Breast epithelium (tissue), 4 donors: Measurements from ENCODE around the gene HELLS. TPM values are rescaled to one million over a fixed set of nuclear protein-coding genes. Genes with fewer than 3 reads are reported as not detected.
"Not testable (repeated sequence)": the region's sequence is repeated elsewhere in the genome, so short reads cannot be mapped to it uniquely, and the experiment has no call there.

Experiments used
- DNase-seq, 2 donors: peaks; one replicate each; pipeline ENCODE4 v3.0.0-alpha.2; 2019; ENCODE audit warnings: low spot score in 2 of 2
- H3K27ac ChIP-seq, 2 donors: fragments of 200-600 bp; sonication (generic) in 1 of 2; one replicate each; pipeline ENCODE4 v1.5.1; 2016 to 2019; ENCODE audit warnings: mild to moderate bottlenecking in 1 of 2
- H3K27me3 ChIP-seq, 2 donors: fragments of 200-600 bp; sonication (generic) in 1 of 2; one replicate each; pipeline versions ENCODE4 v1.5.1 to v1.6.0; 2017 to 2019; ENCODE audit warnings: control low read depth in 1 of 2, mild to moderate bottlenecking in 1 of 2
- H3K36me3 ChIP-seq: fragments of 200-600 bp; one replicate; pipeline ENCODE4 v1.5.1; 2019
- H3K4me1 ChIP-seq, 2 donors: fragments of 200-600 bp; sonication (generic); one replicate each; pipeline ENCODE4 v1.5.1; 2016 to 2019; ENCODE audit warnings: control low read depth in 1 of 2
- H3K4me3 ChIP-seq, 3 donors: fragments of 200-600 bp; sonication (generic); 1 replicate in 2 of 3; 2 replicates in 1 of 3; pipeline ENCODE4 v1.5.1; 2016 to 2019; ENCODE audit warnings: mild to moderate bottlenecking in 3 of 3, moderate library complexity in 2 of 3
- H3K9me3 ChIP-seq, 2 donors: fragments of 200-600 bp; sonication (generic) in 1 of 2; one replicate each; pipeline ENCODE4 v1.5.1; 2016 to 2019; ENCODE audit warnings: control low read depth in 1 of 2
- CTCF ChIP-seq, 3 donors: fragments of 450-650 bp; IDR thresholded peaks; one replicate each; pipeline ENCODE4 v1.5.1; 2016 to 2017; ENCODE audit warnings: antibody characterized with exemption in 3 of 3, mild to moderate bottlenecking in 3 of 3, moderate library complexity in 3 of 3
- POLR2A ChIP-seq: fragments of 450-650 bp; IDR thresholded peaks from one replicate; pipeline ENCODE4 v1.6.1; 2016; ENCODE audit warnings: antibody characterized with exemption, mild to moderate bottlenecking, moderate library complexity
- POLR2AphosphoS5 ChIP-seq, 3 donors: sonication (generic); formaldehyde crosslinking; IDR thresholded peaks; one replicate each; pipeline ENCODE4 v1.6.1; 2017; ENCODE audit warnings: antibody characterized with exemption in 3 of 3
- intact Hi-C: fragments of 100-400 bp; cut with DNase I; formaldehyde crosslinking; loops from one replicate; pipeline ENCODE4 v1.15.1; 2023; ENCODE audit warnings: low total_unique reads
- total RNA-seq, 3 donors: library from RNA; depleted of rRNA; stranded (reverse); fragments of >200 nt; gene quantifications; one replicate each; pipeline ENCODE4 v1.1.0, GENCODE V29; 2016

The HELLS gene
- total RNA-seq, 3 donors from 2014 or later, result 1.8 to 9.8 (median 7.5) TPM

- H3K4me1 ChIP-seq, result no peaks in the 10 kb centered on the region
- H3K27me3 ChIP-seq, result no peaks in the 10 kb centered on the region
- H3K36me3 ChIP-seq, result no peaks in the 10 kb centered on the region
- intact Hi-C loops, result no loop called here
- TF ChIP-seq CTCF (IDR thresholded peaks at IDR 0.05), result no peak
- no peak for TF ChIP-seq POLR2A
- TF ChIP-seq POLR2AphosphoS5 (IDR thresholded peaks at IDR 0.05), result no peak
- H3K9me3 ChIP-seq, result no peaks in the 10 kb centered on the region
- no peak overlapping the region for H3K27ac ChIP-seq
- H3K4me3 ChIP-seq, result no peak overlapping the region
- no peak for DNase-seq
These were observed 1.3 kb downstream of the HELLS start for GRCh38 chr10:94546901-94547185.

- TF ChIP-seq POLR2A, result no peak
- no peak for TF ChIP-seq CTCF (IDR thresholded peaks at IDR 0.05)
- no peak for TF ChIP-seq POLR2AphosphoS5 (IDR thresholded peaks at IDR 0.05)
- intact Hi-C loops, result no loop called here
- no peak for DNase-seq
- Histone ChIP-seq H3K4me3 (no peak overlapping the region), H3K27ac (no peak overlapping the region), H3K27me3 (no peaks in the 10 kb centered on the region), H3K36me3 (no peaks in the 10 kb centered on the region), H3K9me3 (no peaks in the 10 kb centered on the region), H3K4me1 (no peaks in the 10 kb centered on the region)
These were observed 3.6 kb downstream of the HELLS start for GRCh38 chr10:94549221-94549620.

- H3K4me1 ChIP-seq, DNase-seq, H3K9me3 ChIP-seq, H3K27me3 ChIP-seq, intact Hi-C loops, H3K4me3 ChIP-seq, H3K36me3 ChIP-seq, H3K27ac ChIP-seq: not testable (repeated sequence)
These were observed 22.2 kb downstream of the HELLS start for GRCh38 chr10:94567714-94568307.

GRCh38 chr10:94571081-94571480, 25.5 kb downstream of the HELLS start:
- H3K27me3 ChIP-seq, result no peaks in the 10 kb centered on the region
- no peak overlapping the region for H3K27ac ChIP-seq
- TF ChIP-seq POLR2A, result no peak
- no peak for TF ChIP-seq POLR2AphosphoS5 (IDR thresholded peaks at IDR 0.05)
- no peak for TF ChIP-seq CTCF (IDR thresholded peaks at IDR 0.05)
- H3K36me3 ChIP-seq, result no peaks in the 10 kb centered on the region
- intact Hi-C loops, result no loop called here
- H3K4me3 ChIP-seq, result no peak overlapping the region
- H3K4me1 ChIP-seq, result no peaks in the 10 kb centered on the region
- no peaks in the 10 kb centered on the region for H3K9me3 ChIP-seq
- no peak for DNase-seq

- Histone ChIP-seq H3K4me3 (no peak overlapping the region), H3K36me3 (no peaks in the 10 kb centered on the region), H3K9me3 (no peaks in the 10 kb centered on the region), H3K4me1 (no peaks in the 10 kb centered on the region), H3K27ac (no peak overlapping the region), H3K27me3 (no peaks in the 10 kb centered on the region)
- no peak for DNase-seq
- intact Hi-C loops, result no loop called here
- TF ChIP-seq POLR2A (no peak), CTCF (IDR thresholded peaks at IDR 0.05) (no peak), POLR2AphosphoS5 (IDR thresholded peaks at IDR 0.05) (no peak)
These were observed 25.9 kb downstream of the HELLS start for GRCh38 chr10:94571528-94571927.

GRCh38 chr10:94578790-94579189, 33.2 kb downstream of the HELLS start:
- H3K36me3 ChIP-seq, result no peaks in the 10 kb centered on the region
- TF ChIP-seq POLR2AphosphoS5 (IDR thresholded peaks at IDR 0.05) (no peak), CTCF (IDR thresholded peaks at IDR 0.05) (no peak), POLR2A (no peak)
- DNase-seq, result no peak
- H3K4me3 ChIP-seq, result no peak overlapping the region
- H3K9me3 ChIP-seq, result no peaks in the 10 kb centered on the region
- no peak overlapping the region for H3K27ac ChIP-seq
- no peaks in the 10 kb centered on the region for H3K27me3 ChIP-seq
- H3K4me1 ChIP-seq, result no peaks in the 10 kb centered on the region
- intact Hi-C loops, result no loop called here
